ENCODE data around the gene SLC47A1. TPM values are rescaled to one million over a fixed set of nuclear protein-coding genes. Genes with fewer than 3 reads are reported as not detected.

Gene SLC47A1
- total and polyA plus RNA-seq, 2 of the 13 experiments (the other 11 are each of a cell fraction or from before 2014, with no cell fraction given): 42.1 to 67.5 TPM

- H3K27ac ChIP-seq (ENCODE audit: extremely low read length, insufficient read depth, low read length): no peak overlapping the region
- DNase-seq (ENCODE audit: low spot score) (no peak), FAIRE-seq (no peak), ATAC-seq (no peak)
- BruUV-seq (replicated peaks): no TSS peak
- H3K4me3 ChIP-seq (replicated peaks in 1 of 3; ENCODE audit: insufficient read depth in 1 of 3, low read depth in 2 of 3, low read length in 3 of 3): no peak overlapping the region
- H3K79me2 ChIP-seq (ENCODE audit: insufficient read depth, low read length): no peaks in the 10 kb centered on the region
- intact Hi-C loops (cut with micrococcal nuclease; ENCODE audit: unreplicated experiment) (no loop called here), in situ Hi-C loops (cut with HindIII; ENCODE audit: extremely low pct_ligation_motif_present, low pct_unique_long_range_greater_than_20kb) (loop anchor here (25.0 kb wide), 1 partner anchor 195 kb away; the partner anchor contains the start of gene SLC47A2)
- no peak overlapping the region for H2AFZ ChIP-seq (ENCODE audit: low read length)
- CTCF ChIA-PET (ENCODE audit: low intra/inter-chr PET ratio, low total read pairs): no interaction called here
- no peaks in the 10 kb centered on the region for H3K36me3 ChIP-seq (replicated peaks in 1 of 2; ENCODE audit: control insufficient read depth in 1 of 2, insufficient read depth in 2 of 2, low read length in 2 of 2)
- no peaks in the 10 kb centered on the region for H3K9me3 ChIP-seq (ENCODE audit: low read length)
- peaks cover 67% of the 10 kb centered on the region for H3K4me1 ChIP-seq (ENCODE audit: insufficient read depth, low read length)
- POLR2A ChIA-PET: interaction anchor here (2.7 kb wide), 1 partner anchor 131 kb away, joined by 7 read pairs; the partner anchor contains the start of gene ALDH3A2
- no peak overlapping the region for H3K4me2 ChIP-seq (ENCODE audit: low read depth, low read length)
- H3K27me3 ChIP-seq (ENCODE audit: control insufficient read depth in 1 of 2, insufficient read depth in 2 of 2, low read length in 2 of 2): no peaks in the 10 kb centered on the region
- no peak overlapping the region for H3K9ac ChIP-seq (ENCODE audit: insufficient read depth, low read depth, low read length)
- no peaks in the 10 kb centered on the region for H4K20me1 ChIP-seq (ENCODE audit: insufficient read depth, low read length)
- TF ChIP-seq ZKSCAN1 (IDR thresholded peaks at IDR 0.05; ENCODE audit: low read length) (no peak), DNMT3B (CRISPR knock-in tag; conservative IDR thresholded peaks at IDR 0.05) (no peak), ZNF678 (CRISPR knock-in tag; IDR thresholded peaks at IDR 0.05) (no peak), ZNF142 (CRISPR knock-in tag; IDR thresholded peaks at IDR 0.05) (no peak), ZNF747 (CRISPR knock-in tag; IDR thresholded peaks at IDR 0.05; ENCODE audit: borderline replicate concordance) (no peak), RNF219 (CRISPR knock-in tag; IDR thresholded peaks at IDR 0.05) (no peak), HNRNPLL (IDR thresholded peaks at IDR 0.05; ENCODE audit: low read depth, low read length, poor library complexity, severe bottlenecking) (no peak), MED8 (CRISPR knock-in tag; IDR thresholded peaks at IDR 0.05; ENCODE audit: insufficient replicate concordance) (no peak), ZNF749 (CRISPR knock-in tag; IDR thresholded peaks at IDR 0.05; ENCODE audit: borderline replicate concordance) (no peak), PAX8 (CRISPR knock-in tag; IDR thresholded peaks at IDR 0.05; ENCODE audit: borderline replicate concordance) (no peak), ZNF761 (CRISPR knock-in tag; conservative IDR thresholded peaks at IDR 0.05) (no peak), ZNF609 (CRISPR knock-in tag; IDR thresholded peaks at IDR 0.05; ENCODE audit: borderline replicate concordance) (no peak)
These were observed 16.0 kb upstream of the SLC47A1 start for GRCh38 chr17:19517699-19518098.
